Neural progenitor cell (in vitro differentiated cells): ENCODE data around the gene RAB25. TPM values are rescaled to one million over a fixed set of nuclear protein-coding genes. Genes with fewer than 3 reads are reported as not detected.

ENCODE experiments used
- DNase-seq: peaks from one replicate; pipeline ENCODE4 v3.0.0-alpha.2; 2016; ENCODE audit warnings: low spot score
- H2AFZ ChIP-seq: fragments of 200-600 bp; sonication (generic); replicated peaks from 2 replicates; pipeline ENCODE4 v1.6.1; 2016; ENCODE audit warnings: antibody characterized with exemption
- H3F3A ChIP-seq: fragments of 200-600 bp; sonication (generic); 2 replicates; pipeline ENCODE4 v1.6.1; 2016; ENCODE audit warnings: antibody characterized with exemption, low read depth
- H3K27ac ChIP-seq: fragments of 200-600 bp; sonication (generic); 2 replicates; pipeline ENCODE4 v1.5.1; 2016; ENCODE audit warnings: mild to moderate bottlenecking
- H3K27me3 ChIP-seq: fragments of 200-600 bp; sonication (generic); 2 replicates; pipeline ENCODE4 v1.6.1; 2016; ENCODE audit warnings: mild to moderate bottlenecking, moderate library complexity
- H3K36me3 ChIP-seq: fragments of 200-600 bp; sonication (generic); 2 replicates; pipeline ENCODE4 v1.5.1; 2016
- H3K4me1 ChIP-seq: fragments of 200-600 bp; sonication (generic); 2 replicates; pipeline ENCODE4 v1.6.1; 2016; ENCODE audit warnings: mixed run types
- H3K4me2 ChIP-seq: fragments of 200-600 bp; sonication (generic); 2 replicates; pipeline ENCODE4 v1.6.1; 2016
- H3K4me3 ChIP-seq: fragments of 200-600 bp; sonication (generic); 2 replicates; pipeline ENCODE4 v1.5.1; 2016
- H3K79me2 ChIP-seq: fragments of 200-600 bp; sonication (generic); 2 replicates; pipeline ENCODE4 v1.6.1; 2016; ENCODE audit warnings: low read depth
- H3K9ac ChIP-seq: fragments of 200-600 bp; sonication (generic); 2 replicates; pipeline ENCODE4 v1.6.1; 2016
- H3K9me3 ChIP-seq: fragments of 200-600 bp; sonication (generic); 2 replicates; pipeline ENCODE4 v1.5.1; 2016; ENCODE audit warnings: low read depth
- H4K20me1 ChIP-seq: fragments of 200-600 bp; sonication (generic); 2 replicates; pipeline ENCODE4 v1.6.1; 2016; ENCODE audit warnings: low read depth
- H3K27ac Mint-ChIP-seq: 3 replicates; pipeline ENCODE4 v1.8.0; 2021; ENCODE audit warnings: mixed read lengths
- H3K27me3 Mint-ChIP-seq: 2 replicates; pipeline ENCODE4 v1.8.0; 2022; ENCODE audit warnings: low read depth, mild to moderate bottlenecking, inconsistent platforms, moderate library complexity, mixed read lengths; ENCODE audit not compliant: insufficient read depth
- H3K36me3 Mint-ChIP-seq: 3 replicates; pipeline ENCODE4 v1.8.0; 2021; ENCODE audit warnings: mixed read lengths
- H3K4me1 Mint-ChIP-seq: 3 replicates; pipeline ENCODE4 v1.8.0; 2021; ENCODE audit warnings: mixed read lengths
- H3K4me3 Mint-ChIP-seq: 3 replicates; pipeline ENCODE4 v1.8.0; 2021; ENCODE audit warnings: mild to moderate bottlenecking, moderate library complexity, mixed read lengths
- H3K9me3 Mint-ChIP-seq: 3 replicates; pipeline ENCODE4 v1.8.0; 2020; ENCODE audit warnings: mixed read lengths
- EZH2 ChIP-seq: fragments of 200-600 bp; sonication (generic); IDR thresholded peaks from 2 replicates; pipeline ENCODE4 v1.6.1; 2017; ENCODE audit warnings: antibody characterized with exemption, mild to moderate bottlenecking, moderate library complexity
- EZH2phosphoT487 ChIP-seq: fragments of 200-600 bp; sonication (generic); IDR thresholded peaks from 2 replicates; pipeline ENCODE4 v1.6.1; 2017; ENCODE audit warnings: antibody characterized with exemption
- total RNA-seq: library from RNA; depleted of rRNA; stranded (reverse); fragments of >200 nt; gene quantifications from 2 replicates; pipeline ENCODE4 v1.2.3, GENCODE V29; 2015; ENCODE audit warnings: low replicate concordance
- TF ChIP-seq, protein P1 (sequence below): fragments of 200-600 bp; sonication (generic); IDR thresholded peaks from 2 replicates; pipeline ENCODE4 v1.5.1; 2017; ENCODE audit warnings: antibody characterized with exemption, mild to moderate bottlenecking

RAB25 gene
- total RNA-seq, 1 donor from 2014 or later: 2.4 TPM

DNA sequence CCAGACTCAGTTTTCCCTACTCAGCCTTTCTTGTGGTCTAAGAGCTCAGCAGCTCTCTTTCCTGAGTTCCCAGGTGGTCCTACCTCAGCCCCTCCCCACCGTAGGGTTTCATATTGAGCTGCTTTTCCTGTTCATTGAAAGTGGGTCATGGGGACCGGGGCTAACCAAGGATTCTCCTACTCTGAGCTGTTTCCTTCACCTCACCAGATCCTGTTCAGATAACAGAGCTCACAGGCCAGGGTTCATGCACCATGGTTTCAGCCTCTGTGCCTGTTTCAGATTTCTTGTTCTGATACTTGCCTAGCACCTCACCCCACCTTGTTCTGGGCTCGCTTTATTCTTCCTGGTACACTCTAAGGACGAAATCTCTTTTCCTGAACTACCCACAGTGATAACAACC, 15.9 kb upstream of the RAB25 start:
- Mint-ChIP-seq H3K27ac (no peak overlapping the region), H3K4me1 (no peaks in the 10 kb centered on the region), H3K36me3 (peaks cover 36% of the 10 kb centered on the region), H3K4me3 (no peak overlapping the region), H3K9me3 (no peaks in the 10 kb centered on the region), H3K27me3 (peaks cover 2% of the 10 kb centered on the region)
- no peak for DNase-seq
- no peak for TF ChIP-seq EZH2
- TF ChIP-seq, protein P1, sequence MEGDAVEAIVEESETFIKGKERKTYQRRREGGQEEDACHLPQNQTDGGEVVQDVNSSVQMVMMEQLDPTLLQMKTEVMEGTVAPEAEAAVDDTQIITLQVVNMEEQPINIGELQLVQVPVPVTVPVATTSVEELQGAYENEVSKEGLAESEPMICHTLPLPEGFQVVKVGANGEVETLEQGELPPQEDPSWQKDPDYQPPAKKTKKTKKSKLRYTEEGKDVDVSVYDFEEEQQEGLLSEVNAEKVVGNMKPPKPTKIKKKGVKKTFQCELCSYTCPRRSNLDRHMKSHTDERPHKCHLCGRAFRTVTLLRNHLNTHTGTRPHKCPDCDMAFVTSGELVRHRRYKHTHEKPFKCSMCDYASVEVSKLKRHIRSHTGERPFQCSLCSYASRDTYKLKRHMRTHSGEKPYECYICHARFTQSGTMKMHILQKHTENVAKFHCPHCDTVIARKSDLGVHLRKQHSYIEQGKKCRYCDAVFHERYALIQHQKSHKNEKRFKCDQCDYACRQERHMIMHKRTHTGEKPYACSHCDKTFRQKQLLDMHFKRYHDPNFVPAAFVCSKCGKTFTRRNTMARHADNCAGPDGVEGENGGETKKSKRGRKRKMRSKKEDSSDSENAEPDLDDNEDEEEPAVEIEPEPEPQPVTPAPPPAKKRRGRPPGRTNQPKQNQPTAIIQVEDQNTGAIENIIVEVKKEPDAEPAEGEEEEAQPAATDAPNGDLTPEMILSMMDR: no peak
- Histone ChIP-seq H3K79me2 (no peaks in the 10 kb centered on the region), H3F3A (no peaks in the 10 kb centered on the region), H3K4me2 (no peak overlapping the region), H3K36me3 (no peaks in the 10 kb centered on the region), H3K4me3 (no peak overlapping the region), H4K20me1 (no peaks in the 10 kb centered on the region), H2AFZ (no peak overlapping the region), H3K4me1 (no peaks in the 10 kb centered on the region), H3K27me3 (no peaks in the 10 kb centered on the region), H3K27ac (no peak overlapping the region), H3K9ac (no peak overlapping the region), H3K9me3 (no peaks in the 10 kb centered on the region)

DNA sequence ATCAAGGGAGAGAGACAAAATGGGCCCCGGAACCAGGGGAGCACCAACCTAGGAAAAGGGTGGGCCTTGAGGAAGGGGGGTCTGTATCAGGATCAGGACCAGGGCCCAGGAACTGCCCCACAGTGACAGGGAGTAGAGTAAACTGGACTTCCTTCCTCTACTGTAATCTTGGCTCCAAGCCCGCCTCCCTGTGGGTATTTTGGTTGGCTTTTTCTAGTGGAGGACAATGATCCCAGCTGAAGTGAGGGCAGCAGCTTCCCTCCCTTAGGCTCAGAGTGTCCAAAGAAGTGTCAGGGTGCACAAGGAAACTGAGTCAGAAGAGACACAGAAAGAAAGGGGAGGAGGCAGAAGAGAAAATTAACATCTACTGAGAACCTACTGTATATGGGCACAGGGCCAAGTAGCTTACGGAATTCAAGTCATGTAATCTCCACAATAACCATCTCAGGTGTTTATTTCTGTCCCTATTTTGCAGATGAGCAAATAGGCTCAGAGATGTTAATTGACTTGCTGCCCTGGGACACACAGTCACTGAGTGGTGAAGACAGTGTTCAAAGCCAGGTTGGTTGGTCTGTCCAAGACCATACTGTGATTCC, 12.2 kb upstream of the RAB25 start:
- peaks cover 24% of the 10 kb centered on the region for H3K36me3 Mint-ChIP-seq
- H3K27ac Mint-ChIP-seq: no peak overlapping the region
- H3K9ac ChIP-seq: no peak overlapping the region

DNA sequence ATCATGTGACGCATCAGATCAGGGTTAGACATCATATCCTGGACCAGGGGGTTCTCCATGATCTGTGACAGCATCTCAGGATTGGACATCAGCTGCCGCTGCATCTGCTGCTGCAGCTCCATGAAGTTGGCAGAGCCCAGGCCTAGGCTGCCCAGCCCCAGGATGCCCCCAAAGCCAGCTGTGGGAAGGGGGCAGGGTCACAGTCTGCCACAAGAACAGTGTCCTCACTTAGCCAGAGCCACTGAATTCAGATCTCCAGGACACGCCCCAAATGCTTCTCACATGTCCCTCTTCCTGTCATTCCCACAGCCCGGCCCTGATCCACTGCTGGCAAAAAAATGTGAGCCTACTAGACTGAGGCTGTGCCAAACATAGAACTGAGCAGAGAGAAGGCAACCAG, 10.6 kb upstream of the RAB25 start:
- Histone ChIP-seq H3K9me3 (no peaks in the 10 kb centered on the region), H3K27ac (no peak overlapping the region), H3K79me2 (peaks cover 28% of the 10 kb centered on the region), H3K4me3 (no peak overlapping the region), H4K20me1 (peaks cover 17% of the 10 kb centered on the region), H3K36me3 (no peaks in the 10 kb centered on the region), H3K4me1 (no peaks in the 10 kb centered on the region), H3F3A (peaks cover 6% of the 10 kb centered on the region), H3K9ac (no peak overlapping the region), H2AFZ (no peak overlapping the region), H3K4me2 (no peak overlapping the region), H3K27me3 (no peaks in the 10 kb centered on the region)
- peaks cover 16% of the 10 kb centered on the region for H3K4me1 Mint-ChIP-seq
- no peak for DNase-seq
- peaks cover 20% of the 10 kb centered on the region for H3K36me3 Mint-ChIP-seq
- H3K27ac Mint-ChIP-seq: no peak overlapping the region
- H3K27me3 Mint-ChIP-seq: peaks cover 14% of the 10 kb centered on the region
- no peak overlapping the region for H3K4me3 Mint-ChIP-seq
- H3K9me3 Mint-ChIP-seq: no peaks in the 10 kb centered on the region
- no peak for TF ChIP-seq EZH2phosphoT487
- TF ChIP-seq EZH2: no peak
- TF ChIP-seq, protein P1: no peak

More for the DNA sequence above, 12.2 kb upstream of the RAB25 start:
- TF ChIP-seq, protein P1: no peak
- TF ChIP-seq EZH2phosphoT487 (no peak), EZH2 (no peak)
- H3K4me1 Mint-ChIP-seq: peaks cover 12% of the 10 kb centered on the region
- Histone ChIP-seq H3K9me3 (no peaks in the 10 kb centered on the region), H3K4me3 (no peak overlapping the region), H3K27ac (no peak overlapping the region), H3K36me3 (no peaks in the 10 kb centered on the region), H3K79me2 (peaks cover 21% of the 10 kb centered on the region), H3K27me3 (no peaks in the 10 kb centered on the region), H3K4me1 (no peaks in the 10 kb centered on the region), H3F3A (no peaks in the 10 kb centered on the region), H2AFZ (no peak overlapping the region), H4K20me1 (peaks cover 17% of the 10 kb centered on the region), H3K4me2 (no peak overlapping the region)
- no peaks in the 10 kb centered on the region for H3K9me3 Mint-ChIP-seq
- no peak for DNase-seq
- H3K4me3 Mint-ChIP-seq: no peak overlapping the region
- H3K27me3 Mint-ChIP-seq: peaks cover 14% of the 10 kb centered on the region
